Activated T-cell treated with anti-CD3 and anti-CD28 coated beads, Interleukin-2, amount 50 U/mL, for 48 hours (primary cell): ENCODE data around the gene EDARADD.
A peak's percentile ranks its signal among the peaks of the same experiment; 100 is the strongest.
"Not testable (repeated sequence)": the region's sequence is repeated elsewhere in the genome, so short reads cannot be mapped to it uniquely, and the experiment has no call there.

Experiments used
- DNase-seq, 2 experiments: peaks; one replicate each; pipeline ENCODE4 v3.0.0-alpha.2; 2020

The EDARADD gene

DNA sequence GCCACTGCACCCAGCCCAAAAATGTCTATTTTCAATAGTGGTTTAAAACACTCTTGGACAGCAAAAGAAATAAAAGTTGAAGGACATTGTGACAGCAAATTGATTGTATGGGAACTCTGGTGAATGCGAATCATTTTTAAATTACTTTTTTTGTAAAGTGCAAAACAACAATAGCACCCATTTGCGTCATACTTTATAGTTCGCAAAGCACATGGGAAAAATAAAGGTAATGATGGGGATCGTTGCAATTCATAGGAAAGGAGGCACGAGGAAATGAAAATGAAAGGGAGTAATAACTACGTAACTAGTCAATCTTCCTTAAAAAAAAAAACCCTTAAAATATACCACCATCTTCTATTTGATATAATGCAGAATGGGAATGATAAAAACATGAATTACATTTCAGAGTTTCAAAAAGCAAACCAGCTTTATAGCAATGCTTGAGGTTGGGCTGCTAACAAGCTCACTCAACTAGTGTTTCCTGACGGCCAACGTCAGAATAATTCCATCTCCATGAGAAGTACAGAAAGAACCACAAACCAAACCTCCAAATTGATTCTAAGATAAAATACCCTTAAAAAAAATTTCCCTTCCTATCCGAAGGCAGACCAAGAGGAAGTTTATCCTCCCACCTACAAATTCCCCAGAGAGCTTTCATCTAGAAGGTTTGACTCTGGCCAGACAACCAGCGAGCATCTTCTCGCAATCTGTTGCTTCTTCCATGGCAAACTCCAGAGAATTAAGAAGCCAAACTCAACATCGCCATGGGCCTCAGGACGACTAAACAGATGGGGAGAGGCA, at the start of gene EDARADD:
TSS of gene EDARADD (plus strand) at position 606 of the 801 bp plus-strand sequence. CDS start at position 765, 159 bp downstream.
- DNase-seq, result no peak

DNA sequence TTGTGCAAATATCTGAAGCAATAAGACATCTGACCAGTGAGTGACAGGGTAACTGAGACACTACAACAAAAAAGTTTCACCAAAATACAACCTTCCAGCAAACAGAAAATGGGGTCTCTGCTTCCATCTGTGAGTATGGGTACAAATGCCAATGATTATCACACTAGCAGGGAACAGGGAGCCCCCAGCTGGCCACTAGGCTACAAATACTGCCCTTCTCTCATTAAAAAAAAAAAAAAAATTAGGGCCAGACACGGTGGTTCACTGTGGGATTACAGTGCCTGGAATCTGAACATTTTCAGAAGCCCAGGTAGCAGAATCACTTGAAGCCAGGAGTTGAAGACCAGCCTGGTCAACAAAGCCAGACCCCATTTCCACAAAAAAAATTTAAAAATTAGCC, 48.4 kb upstream of the EDARADD start:
- no peak for DNase-seq

DNA sequence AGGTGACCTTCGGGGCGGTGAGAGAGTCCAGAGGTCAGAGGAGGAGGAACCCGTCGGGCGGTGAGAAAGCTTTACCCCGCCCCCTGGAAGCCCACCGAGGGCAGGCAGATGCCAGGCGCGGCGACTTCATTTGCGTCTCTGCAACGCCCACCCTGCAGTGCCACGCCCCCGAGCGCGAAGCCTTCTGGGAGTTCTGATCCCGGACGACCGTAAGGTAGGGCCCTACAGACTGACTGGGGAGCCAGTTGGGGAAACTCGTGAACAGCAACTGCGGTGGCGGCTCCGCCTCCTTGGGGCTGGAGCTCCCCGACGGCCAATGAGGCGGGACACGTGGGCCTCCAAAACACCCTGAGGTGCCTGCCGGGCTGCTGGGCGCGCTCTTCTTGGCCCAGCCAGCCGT, 46.0 kb upstream of the EDARADD start:
- no peak for DNase-seq

DNA sequence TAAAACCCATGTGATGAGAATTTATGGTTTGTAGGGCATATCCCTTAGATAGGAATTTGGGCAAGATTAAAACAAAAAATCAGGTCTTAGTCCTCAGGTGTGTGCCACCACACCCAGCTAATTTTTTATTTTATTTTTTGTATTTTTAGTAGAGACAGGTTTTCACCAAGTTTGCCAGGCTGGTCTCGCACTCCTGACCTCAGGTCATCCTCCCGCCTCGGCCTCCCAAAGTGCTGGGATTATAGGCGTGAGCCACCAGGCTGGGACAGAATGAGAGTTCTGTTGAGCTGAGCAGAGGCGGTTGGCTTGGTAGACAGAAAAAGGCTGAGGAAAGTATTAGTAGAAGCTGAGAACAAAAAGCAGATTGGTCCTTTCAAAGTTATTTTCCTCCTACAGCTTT, 43.8 kb upstream of the EDARADD start:
- no peak for DNase-seq

DNA sequence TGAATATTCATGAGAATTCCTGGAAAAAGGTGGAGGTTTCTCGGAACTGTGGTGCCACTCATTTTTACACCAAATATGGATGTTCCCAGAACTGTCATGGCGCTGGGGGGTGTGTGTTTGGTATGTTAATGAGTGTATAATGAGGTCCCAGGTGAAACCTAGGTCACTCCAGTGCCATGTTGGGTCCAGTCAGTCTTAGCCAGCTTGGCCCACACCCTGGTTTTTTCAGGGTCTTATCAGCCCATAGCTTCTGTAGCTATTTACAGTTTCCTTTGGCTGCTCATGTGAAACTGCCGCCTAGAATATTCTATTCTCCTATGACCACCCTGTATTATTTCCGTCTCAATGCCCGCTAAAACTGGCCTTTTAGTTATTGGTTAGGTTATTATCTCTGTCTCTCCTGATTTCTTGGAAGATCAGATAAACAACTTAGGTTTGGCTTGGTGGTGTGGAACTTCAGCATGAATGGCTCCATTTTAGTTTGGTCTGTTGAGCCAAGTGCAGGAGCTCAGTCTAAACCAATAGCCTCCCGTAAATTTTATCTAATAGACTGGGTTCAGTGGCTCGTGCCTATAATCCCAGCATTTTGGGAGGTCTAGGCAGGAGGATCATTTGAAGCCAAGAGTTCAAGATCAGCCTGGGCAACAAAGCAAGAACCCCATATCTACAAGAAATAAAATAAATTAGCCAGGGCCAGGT, 42.1 kb upstream of the EDARADD start:
- no peak for DNase-seq

DNA sequence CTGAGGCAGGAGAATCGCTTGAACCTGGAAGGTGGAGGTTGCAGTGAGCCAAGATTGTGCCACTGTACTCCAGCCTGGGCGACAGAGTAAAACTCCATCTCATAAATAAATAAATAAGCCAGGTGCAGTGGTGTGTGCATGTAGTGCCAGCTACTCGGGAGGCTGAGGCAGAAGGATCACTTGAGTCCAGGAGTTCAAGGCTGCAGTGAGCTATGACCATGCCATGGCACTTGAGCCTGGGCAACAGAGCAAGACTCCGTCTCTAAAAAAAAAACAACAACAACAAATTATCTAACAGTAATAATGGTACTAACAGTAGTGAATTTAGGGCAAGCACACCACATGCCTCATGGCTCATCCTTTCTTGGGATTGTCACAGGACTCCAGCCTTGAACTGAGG, 41.3 kb upstream of the EDARADD start:
- DNase-seq, result not testable (repeated sequence)

DNA sequence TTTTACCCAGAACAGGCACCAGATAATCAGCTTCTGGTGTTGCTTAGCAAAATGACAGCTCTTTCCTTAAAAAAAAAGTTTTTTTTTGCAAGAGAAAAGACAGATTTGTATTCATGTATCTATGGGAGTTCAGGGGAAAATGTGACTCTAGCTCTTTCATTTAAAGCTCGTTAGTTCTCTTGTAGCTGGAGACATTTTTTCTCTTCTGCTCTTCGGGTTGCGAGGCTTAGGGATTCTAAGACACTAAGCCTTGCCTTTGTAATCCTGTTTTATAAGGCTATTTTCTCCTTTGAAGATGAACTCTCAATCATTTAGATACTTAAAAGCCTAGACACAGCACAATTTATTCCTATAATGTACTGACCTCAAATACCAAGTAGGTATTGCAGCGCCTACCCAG, 40.3 kb upstream of the EDARADD start:
- DNase-seq, result no peak

DNA sequence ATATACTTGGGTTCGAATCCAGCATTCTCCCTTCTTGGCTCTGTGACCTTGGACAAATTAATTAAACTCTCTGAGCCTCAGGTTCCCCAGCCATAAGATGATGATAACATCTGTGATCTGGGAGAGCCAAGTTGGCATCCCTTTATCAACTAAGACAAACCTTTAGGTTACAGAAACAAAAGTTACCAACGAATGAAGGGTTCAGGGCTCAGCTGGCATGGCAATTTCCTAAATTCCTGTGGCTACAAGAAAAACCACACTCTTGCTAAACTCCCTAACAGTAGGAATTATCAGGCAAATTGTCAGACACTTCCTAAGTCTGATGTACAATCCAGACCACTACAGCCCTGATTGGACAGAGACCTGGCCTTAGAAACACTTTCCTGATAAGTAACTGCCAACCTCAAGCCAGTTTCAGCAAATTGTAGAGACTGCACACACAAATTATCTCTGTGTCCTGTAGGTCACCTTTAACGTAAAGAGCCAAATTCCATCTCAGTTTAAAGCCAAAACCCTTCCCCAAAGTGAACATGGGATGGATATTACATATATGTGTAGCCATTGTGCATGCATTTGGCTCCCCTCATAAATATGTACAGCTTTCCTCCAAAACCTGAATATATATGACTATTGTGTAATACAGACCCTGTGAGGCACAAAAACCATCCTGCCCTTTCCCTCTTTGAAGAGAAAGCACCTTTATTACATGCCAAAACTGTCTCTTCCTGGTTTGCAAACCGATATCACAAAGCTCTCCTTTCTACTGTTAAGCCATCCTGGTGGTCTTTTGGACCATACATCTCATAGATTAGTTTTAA, 39.5 kb upstream of the EDARADD start:
- no peak for DNase-seq

DNA sequence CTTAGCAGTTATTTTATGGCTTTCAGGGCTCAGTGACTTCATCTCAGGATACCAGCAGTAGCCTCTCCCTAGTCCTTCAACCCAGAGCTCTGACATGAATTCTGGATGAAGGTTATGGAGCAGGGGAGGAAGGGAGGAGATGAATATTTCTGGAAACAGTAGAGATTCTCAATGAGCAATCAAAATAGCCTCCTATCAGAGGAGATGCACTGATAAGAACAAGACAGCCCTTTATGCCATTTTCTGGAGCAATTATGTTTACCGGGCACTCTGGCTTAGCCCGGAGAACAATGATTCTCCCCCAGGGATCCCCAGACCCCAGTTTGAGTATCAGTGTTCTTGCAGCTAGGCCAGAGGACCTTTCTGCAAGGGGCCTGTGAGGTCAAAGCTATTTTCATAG, 37.9 kb upstream of the EDARADD start:
- DNase-seq, result no peak

DNA sequence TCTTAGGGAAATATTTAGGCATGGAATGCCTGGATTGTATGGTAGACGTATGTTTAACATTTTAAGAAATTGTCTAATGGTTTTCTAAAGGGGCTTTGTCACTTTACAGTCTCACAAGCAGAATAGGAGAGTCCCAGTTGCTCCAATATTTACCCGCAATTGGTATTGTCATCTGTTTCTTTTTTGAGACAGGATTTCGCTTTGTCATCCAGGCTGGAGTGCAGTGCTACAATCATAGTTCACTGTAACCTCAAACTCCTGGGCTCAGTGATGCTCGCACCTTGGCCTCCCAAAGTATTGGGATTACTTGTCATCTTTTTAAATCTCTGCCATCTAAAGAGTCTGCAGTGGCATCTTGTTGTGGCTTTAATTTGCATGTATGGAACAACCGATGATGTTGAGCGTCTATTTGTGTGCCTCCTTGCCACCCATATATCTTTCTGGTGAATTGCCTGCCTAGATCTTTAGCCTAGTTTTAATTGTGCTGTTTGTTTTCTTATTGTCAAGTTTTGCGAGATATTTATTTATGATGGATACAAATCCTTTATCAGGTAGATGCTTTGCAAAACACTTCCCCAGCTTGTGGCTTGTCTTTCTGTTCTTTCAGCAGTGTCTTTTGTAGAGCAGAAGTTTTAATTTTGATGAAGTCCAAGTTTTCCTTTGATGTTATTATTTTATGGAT, 32.0 kb upstream of the EDARADD start:
- DNase-seq, result no peak

DNA sequence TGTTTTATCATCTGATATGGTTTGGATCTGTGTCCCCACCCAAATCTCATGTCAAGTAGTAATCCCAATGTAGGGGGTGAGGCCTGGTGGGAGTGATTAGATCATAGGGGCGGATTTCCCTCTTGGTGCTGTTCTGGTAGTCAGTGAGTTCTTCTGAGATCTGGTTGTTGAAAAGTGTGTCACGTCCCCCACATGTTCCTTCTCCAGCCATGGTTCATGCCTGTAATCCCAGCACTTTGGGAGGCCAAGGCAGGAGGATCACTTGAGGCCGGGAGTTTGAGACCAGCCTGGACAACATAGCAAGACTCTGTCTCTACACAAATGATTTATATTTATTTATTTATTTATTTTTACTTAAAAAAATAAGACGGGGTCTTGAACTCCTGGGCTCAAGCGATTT, 30.8 kb upstream of the EDARADD start:
- DNase-seq, result no peak

DNA sequence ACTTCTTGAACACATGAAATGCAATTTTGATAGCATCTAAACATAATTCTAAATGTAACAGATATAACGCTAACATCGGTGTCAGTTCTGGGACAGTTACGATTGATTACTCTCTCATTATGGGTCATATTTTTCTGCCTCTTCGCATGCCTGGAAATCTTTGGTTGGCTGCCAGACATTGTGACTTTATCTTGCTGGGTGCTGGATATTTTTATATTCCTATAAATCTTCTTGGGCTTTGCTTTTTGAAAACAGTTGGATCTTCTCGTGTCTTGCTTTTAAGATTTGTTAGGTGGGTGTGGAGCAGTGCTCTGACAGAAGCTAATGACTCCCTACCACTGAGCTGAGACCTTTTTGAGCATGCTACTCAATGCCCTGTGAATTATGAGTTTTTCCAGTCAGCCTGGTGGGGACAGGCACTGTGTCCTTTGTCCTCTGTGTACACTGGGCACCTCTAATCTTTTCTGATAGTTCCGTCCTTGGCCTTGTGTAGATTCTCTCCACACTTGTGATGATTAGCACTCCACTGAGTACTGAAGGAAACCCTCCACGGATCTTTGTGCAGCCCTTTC, 28.0 kb upstream of the EDARADD start:
- DNase-seq, result no peak

DNA sequence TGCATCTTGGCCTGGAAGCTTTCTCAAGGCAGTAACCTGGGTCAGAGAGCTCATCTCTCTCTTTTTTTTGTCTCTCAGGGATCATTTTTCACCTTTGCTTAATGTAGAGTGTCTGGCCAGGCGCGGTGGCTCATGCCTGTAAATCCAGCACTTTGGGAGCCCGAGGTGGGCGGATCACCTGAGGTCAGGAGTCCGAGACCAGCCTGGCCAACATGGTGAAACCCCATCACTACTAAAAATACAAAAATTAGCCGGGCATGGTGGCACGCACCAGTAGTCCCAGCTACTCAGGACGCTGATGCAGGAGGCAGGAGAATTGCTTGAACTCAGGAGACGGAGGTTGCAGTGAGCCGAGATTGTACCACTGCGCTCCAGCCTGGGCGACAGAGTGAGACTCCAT, 27.4 kb upstream of the EDARADD start:
- not testable (repeated sequence) for DNase-seq

DNA sequence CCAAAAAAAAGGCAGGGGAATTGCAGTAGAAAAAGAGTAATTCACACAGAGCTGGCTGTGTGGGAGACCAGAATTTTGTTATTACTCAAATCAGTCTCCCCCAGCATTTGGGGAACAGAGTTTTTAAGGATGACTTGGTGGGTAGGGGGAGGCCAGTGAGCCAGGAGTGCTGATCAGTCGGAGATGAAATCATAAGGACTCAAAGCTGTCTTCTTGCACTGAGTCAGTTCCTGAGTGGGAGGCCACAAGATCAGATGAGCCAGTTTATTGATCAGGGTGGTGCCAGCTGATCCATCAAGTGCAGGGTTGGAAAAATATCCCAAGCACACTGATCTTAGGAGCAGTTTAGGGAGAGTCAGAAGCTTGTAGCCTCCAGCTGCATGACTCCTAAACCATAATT, 23.7 kb upstream of the EDARADD start:
- no peak for DNase-seq

DNA sequence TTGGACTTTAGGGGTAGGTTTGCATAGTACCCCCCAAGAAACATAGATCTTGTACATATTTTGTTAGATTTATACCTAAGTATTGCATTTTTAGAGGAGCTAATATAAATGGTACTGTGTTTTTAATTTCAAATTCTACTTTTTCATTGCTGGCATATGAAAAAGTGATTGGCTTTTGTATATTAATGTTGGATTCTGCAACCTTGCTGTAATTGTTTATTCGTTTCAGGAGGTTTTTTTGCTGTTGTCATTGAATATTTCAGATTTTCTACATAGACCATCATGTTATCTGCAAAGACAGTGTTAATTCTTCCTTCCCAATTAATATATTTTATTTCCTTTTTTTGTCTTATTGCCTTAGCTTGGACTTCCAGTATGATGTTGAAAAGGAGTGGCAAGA, 23.0 kb upstream of the EDARADD start:
- DNase-seq, result no peak

DNA sequence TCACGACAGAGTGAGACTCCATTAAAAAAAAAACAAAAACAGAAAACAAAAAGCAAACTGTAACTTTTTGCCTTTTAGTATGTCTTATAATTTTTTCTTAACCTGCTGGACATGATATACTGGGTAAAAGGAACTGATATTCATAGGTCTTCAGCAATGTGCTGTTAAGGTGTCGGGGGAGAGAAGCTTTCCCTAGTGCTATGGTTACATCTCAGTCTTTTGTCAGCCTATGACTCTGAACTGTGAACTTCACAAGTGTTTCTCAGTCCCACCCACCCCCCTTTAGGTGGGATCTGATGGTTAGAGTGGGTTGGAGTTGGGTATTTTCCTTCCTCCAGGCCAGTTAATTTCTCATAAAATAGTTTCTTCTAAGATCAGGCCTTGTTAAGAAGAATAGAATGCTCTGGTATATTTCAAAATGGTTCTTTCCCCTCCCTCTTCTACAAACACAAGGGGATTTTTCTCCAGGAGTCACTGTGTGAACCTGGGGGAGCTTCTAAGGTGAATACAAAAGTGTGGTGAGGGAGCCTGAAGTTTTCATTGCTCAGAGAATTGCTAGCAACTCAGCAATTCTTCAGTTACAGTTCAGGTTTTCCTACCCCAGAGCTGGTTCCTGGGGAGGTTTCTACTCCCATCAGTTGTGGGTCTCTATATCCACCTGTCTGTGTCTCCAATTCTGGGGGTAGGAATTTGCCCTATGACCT, 16.1 kb upstream of the EDARADD start:
- no peak for DNase-seq

DNA sequence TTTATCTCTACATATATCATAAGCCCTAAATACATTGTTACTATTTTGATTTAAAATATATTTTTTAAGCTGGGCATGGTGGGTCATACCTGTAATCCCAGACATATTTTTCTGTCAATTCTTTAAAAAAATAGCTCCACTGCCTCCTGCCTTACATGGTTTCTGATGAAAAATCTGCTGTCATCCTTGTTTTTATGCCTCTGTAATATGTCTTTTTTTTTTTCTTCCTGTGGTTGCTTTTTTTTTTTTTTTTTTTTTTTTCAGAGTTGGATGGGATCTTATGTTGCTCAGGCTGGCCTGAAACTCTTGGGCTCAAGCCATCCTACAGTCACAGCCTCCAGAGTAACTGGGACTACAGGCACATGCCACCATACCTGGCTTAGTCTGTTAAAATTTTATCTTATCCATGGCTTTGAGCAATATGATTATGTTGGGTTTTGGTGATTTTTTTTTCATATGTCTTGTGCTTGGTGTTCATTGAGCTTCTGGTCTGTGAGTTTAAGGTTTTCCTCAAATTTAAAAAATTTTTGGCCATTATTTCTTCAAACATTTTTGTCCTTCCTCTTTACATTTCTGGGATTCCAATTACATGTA, 12.4 kb upstream of the EDARADD start:
- DNase-seq, result no peak

DNA sequence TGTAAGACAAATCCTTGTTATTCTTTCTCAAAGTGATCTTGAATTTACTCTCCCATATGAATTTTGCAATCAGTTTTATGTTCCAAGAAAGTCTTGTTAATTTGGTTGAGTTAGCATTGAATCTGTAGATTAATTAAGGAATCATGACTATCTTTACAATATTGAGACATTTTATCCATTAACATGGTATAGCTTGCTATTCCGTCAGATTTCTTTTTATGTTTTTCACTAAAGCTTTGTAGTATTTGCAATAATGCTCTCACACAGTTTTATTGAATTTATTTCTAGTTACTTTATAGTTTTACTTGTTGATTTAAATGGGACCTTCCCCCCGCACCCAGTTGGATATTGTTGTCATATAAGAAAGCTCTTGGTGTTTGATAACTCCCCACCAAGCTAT, 5.8 kb upstream of the EDARADD start:
- no peak for DNase-seq

DNA sequence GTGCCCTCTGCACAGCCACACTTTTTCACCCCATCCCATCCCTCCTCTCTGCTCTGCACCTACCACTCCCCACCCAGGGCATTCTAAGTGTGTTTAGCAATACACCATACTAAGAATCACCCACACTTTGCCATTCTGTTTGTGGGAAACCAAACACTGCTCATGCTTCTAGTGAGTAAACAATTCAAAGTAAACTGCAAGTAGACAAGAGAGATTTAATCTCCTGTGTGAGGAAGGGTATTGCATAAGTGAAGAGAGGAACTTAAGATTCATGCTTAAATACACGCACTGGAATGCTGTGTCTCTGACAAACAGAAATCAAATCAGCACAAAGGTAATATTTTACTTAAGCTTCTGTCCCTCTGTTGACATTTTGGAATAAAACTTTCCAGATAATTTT, 4.8 kb upstream of the EDARADD start:
- no peak for DNase-seq

DNA sequence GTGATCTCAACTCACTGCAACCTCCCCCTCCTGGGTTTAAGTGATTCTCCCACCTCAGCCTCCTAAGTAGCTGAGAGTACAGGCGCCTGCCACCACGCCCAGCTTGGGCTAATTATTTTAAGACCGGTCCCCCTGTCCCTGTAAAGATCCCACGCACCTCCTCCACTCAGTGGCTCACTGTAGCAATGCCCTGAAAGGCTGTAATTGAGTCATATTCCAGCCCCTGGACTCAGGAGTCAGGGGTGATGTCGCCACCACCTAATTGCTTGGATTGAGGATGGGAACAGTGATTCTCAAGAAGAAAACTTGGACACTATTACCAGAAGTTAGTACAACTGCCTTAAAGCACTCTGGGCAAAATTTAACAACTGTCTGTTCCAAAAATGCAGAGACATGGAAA, 3.1 kb upstream of the EDARADD start:
- no peak for DNase-seq

DNA sequence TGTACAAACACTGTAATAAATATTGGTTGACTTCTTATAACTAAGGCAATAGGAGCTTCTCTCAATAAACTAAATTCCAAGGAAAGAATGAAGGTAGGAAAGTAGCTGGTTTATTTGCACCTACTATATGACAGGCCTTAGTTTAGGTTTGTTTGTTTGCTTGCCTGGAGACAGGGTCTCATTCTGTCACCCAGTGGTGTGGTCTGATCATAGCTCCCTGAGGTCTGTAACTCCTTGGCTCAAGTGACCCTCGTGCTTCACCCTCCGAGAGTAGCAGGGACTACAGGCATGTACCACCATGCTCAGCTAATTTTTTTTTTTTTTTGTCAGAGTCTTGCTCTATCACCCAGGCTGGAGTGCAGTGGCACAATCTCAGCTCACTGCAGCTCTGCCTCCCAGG, 1.9 kb upstream of the EDARADD start:
- no peak for DNase-seq

DNA sequence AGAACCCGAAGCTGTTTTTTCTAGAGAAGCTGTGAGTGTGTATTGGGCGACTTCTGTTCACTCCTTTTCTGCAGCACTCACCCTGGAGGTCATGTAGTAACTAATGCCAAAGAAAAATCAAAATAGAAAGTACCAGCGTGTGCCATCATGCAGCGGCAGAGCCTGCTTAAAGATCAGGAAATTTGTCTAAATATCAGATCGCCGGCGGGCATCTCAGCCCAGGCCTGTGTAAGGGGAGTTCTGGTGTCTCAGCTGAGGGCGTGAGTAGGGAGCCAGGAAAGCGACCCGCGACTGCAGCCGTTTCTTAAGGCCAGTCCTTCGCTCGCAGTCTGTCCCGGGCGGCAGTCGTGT, 768 bp downstream of the EDARADD start:
- DNase-seq, result peak in 1 of 2 experiments; percentile 59
